RWPE1 (cell line): ENCODE measurements around the gene ZNF282.

ENCODE experiments used
- CTCF ChIA-PET: fragments of 350-600 bp; sonication (Branson Sonifier 250); formaldehyde crosslinking; extraction: SDS; loops from one replicate; lab custom pipeline; 2021; lab: Yijun Ruan, JAX
- POLR2A ChIA-PET: fragments of 400-600 bp; formaldehyde crosslinking; extraction: SDS; loops from one replicate; lab custom pipeline; 2020; ENCODE audit warnings: antibody characterized with exemption; ENCODE audit not compliant: low non-redundant PET; lab: Yijun Ruan, JAX
- DNase-seq: peaks from one replicate; pipeline ENCODE4 v3.0.0; 2012; ENCODE audit warnings: low spot score
- H3K27ac ChIP-seq: fragments of 450-650 bp; 2 replicates; pipeline ENCODE4 v1.5.1; 2017
- TF ChIP-seq, protein P1 (sequence below): fragments of 450-650 bp; conservative IDR thresholded peaks from 2 replicates; pipeline ENCODE4 v1.5.1; 2017; ENCODE audit warnings: low read depth, mild to moderate bottlenecking

Gene ZNF282

GRCh38 chr7:149172534-149172920 lies 22.8 kb upstream of the ZNF282 start:
- POLR2A ChIA-PET, result no interaction called here

DNA sequence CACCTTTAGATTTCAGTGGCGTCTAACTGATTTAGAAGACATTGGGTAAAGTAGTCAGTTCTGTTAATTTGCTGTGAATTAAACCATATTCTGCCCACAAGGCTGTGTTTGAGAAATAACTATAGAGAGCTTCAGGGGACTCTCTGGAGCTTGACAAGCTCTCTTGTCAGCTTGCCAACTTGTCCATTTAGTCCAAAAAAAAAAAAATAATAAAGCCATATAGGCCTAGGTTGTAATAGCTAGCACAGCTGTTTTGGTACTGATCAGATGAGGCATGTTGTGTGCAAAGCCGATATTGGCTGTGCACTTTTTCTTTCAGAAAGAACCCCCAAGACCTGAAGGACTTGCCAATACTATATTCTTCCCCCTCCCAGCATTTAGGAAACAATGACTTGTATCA lies 20.2 kb upstream of the ZNF282 start:
- DNase-seq, result no peak

More at GRCh38 chr7:149172534-149172920, 22.8 kb upstream of the ZNF282 start:
- H3K27ac ChIP-seq, result peak overlapping the region; percentile 56; the same call in 1 of the 2 replicates
- no peak for DNase-seq
- CTCF ChIA-PET, result no interaction called here
- TF ChIP-seq, protein P1, sequence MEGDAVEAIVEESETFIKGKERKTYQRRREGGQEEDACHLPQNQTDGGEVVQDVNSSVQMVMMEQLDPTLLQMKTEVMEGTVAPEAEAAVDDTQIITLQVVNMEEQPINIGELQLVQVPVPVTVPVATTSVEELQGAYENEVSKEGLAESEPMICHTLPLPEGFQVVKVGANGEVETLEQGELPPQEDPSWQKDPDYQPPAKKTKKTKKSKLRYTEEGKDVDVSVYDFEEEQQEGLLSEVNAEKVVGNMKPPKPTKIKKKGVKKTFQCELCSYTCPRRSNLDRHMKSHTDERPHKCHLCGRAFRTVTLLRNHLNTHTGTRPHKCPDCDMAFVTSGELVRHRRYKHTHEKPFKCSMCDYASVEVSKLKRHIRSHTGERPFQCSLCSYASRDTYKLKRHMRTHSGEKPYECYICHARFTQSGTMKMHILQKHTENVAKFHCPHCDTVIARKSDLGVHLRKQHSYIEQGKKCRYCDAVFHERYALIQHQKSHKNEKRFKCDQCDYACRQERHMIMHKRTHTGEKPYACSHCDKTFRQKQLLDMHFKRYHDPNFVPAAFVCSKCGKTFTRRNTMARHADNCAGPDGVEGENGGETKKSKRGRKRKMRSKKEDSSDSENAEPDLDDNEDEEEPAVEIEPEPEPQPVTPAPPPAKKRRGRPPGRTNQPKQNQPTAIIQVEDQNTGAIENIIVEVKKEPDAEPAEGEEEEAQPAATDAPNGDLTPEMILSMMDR, result no peak

DNA sequence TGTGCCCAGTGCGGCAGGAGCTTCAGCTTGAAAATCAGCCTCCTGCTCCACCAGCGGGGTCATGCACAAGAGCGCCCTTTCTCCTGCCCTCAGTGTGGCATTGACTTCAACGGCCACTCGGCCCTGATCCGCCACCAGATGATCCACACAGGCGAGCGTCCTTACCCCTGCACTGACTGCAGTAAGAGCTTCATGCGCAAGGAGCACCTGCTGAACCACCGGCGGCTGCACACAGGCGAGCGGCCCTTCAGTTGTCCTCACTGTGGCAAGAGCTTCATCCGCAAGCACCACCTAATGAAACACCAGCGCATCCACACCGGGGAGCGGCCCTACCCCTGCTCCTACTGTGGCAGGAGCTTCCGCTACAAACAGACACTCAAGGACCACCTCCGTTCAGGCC lies 16.1 kb upstream of the ZNF282 start:
- DNase-seq, result no peak
- ChIA-PET CTCF (interaction anchor here (0.6 kb wide), 2 partner anchors 9 to 14 kb away, joined by 4 to 5 read pairs; no protein-coding TSS in a partner anchor), POLR2A (no interaction called here)
- TF ChIP-seq, protein P1, result no peak
- peak overlapping the region; percentile 36 for H3K27ac ChIP-seq

More for the DNA sequence above, 20.2 kb upstream of the ZNF282 start:
- ChIA-PET CTCF (no interaction called here), POLR2A (no interaction called here)
- TF ChIP-seq, protein P1, result no peak
- H3K27ac ChIP-seq, result no peak overlapping the region

GRCh38 chr7:149180722-149181449 lies 14.5 kb upstream of the ZNF282 start:
- no peak for DNase-seq
- TF ChIP-seq, protein P1, result no peak
- no peak overlapping the region for H3K27ac ChIP-seq
- ChIA-PET POLR2A (interaction anchor here (0.6 kb wide), 1 partner anchor 435 kb away, joined by 7 read pairs; no protein-coding TSS in a partner anchor), CTCF (no interaction called here)

DNA sequence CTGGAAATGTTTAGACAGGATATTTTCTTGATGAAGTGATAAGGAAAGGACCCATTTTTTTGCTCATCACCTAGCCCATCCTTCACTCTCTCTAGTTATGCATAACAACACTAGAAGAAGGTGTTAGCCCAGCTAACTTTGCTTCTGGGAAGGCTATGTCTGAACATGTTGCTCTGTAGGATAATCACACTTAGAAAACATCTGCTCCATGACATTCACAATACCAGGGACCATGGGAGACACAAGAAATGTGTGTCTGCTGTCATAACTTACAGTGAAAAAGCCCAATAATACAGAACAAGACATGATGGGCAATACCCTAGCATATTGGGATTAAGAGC lies 13.9 kb upstream of the ZNF282 start:
- H3K27ac ChIP-seq, result peak overlapping the region; percentile 38; the same call in 1 of the 2 replicates
- DNase-seq, result no peak
- TF ChIP-seq, protein P1, result no peak
- ChIA-PET POLR2A (no interaction called here), CTCF (no interaction called here)

GRCh38 chr7:149184274-149184673 lies 11.1 kb upstream of the ZNF282 start:
- ChIA-PET CTCF (no interaction called here), POLR2A (no interaction called here)
- H3K27ac ChIP-seq, result no peak overlapping the region
- DNase-seq, result no peak
- TF ChIP-seq, protein P1, result no peak
